Measurements from ENCODE around the gene NLRC4. TPM values are rescaled to one million over a fixed set of nuclear protein-coding genes. Genes with fewer than 3 reads are reported as not detected.

The NLRC4 gene
- total RNA-seq, 1 experiment from 2014 or later: not detected

DNA sequence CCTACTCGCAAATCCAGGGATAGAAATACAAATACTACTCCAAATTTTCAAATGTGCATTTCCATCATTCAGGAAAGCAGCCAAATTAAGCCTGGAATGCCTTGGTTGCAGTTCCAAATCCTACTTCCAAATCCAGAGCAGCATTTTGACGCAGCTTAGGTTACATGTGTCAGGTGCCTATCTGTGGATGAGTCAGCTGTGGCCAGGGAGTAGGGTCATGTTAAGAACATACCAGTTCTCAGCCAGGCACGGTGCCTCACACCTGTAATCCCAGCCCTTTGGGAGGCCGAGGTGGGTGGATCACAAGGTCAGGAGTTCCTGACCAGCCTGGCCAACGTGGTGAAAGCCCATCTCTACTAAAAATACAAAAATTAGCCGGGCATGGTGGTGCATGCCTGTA is 82.0 kb downstream of the NLRC4 start:
- no peaks in the 10 kb centered on the region for H3K9me3 ChIP-seq (ENCODE audit: control insufficient read depth, low read depth, low read length)
- H2BK120ac ChIP-seq (ENCODE audit: low read depth, low read length, poor library complexity, severe bottlenecking): no peak overlapping the region
- H3K23me2 ChIP-seq (ENCODE audit: insufficient read length, low read depth, low read length, poor library complexity, severe bottlenecking): no peaks in the 10 kb centered on the region
- H3K56ac ChIP-seq (ENCODE audit: insufficient read length, low read depth, low read length): no peak overlapping the region
- no peaks in the 10 kb centered on the region for H3K27me3 ChIP-seq (ENCODE audit: insufficient read depth, low read length)
- H3K23ac ChIP-seq (ENCODE audit: insufficient read length, low read depth, low read length): no peak overlapping the region
- H2BK12ac ChIP-seq (ENCODE audit: insufficient read length, low read depth, low read length): no peak overlapping the region
- no peak overlapping the region for H3K4ac ChIP-seq (ENCODE audit: low read depth, low read length)
- H4K20me1 ChIP-seq (ENCODE audit: control insufficient read depth, insufficient read depth, insufficient read length): no peaks in the 10 kb centered on the region
- Mint-ChIP-seq H3K4me1 (no peaks in the 10 kb centered on the region), H3K27ac (no peak overlapping the region), H3K36me3 (ENCODE audit: insufficient read depth in 1 of 3, low read depth in 3 of 3) (peaks cover 8 to 39% (median 27%) of the 10 kb centered on the region in 3 experiments; a peak in 6 of 7 replicates), H3K9me3 (no peaks in the 10 kb centered on the region), H3K4me3 (no peak overlapping the region), H3K27me3 (ENCODE audit: low read depth) (no peaks in the 10 kb centered on the region)
- H4K91ac ChIP-seq (ENCODE audit: insufficient read length, low read depth, low read length): no peak overlapping the region
- no peaks in the 10 kb centered on the region for H3K4me1 ChIP-seq (ENCODE audit: insufficient read depth, low read length)
- no peak overlapping the region for H3K9ac ChIP-seq (ENCODE audit: extremely low read depth, insufficient read length, low read length)
- no peak overlapping the region for H2BK5ac ChIP-seq (ENCODE audit: insufficient read length, low read length)
- no CpG with 5 or more reads among the region's 6 CpGs for WGBS (ENCODE audit: extremely low coverage, insufficient read length, low lambda C conversion rate)
- H2BK15ac ChIP-seq (ENCODE audit: low read depth, low read length): no peak overlapping the region
- no peaks in the 10 kb centered on the region for H3K79me2 ChIP-seq (ENCODE audit: insufficient read depth, low read length)
- DNase-seq: no peak
- H3K18ac ChIP-seq (ENCODE audit: insufficient read length, low read depth, low read length): no peak overlapping the region
- no peaks in the 10 kb centered on the region for H3K79me1 ChIP-seq (ENCODE audit: insufficient read depth, low read depth, low read length, poor library complexity, severe bottlenecking)
- no peak overlapping the region for H4K5ac ChIP-seq (ENCODE audit: insufficient read length, low read depth, low read length)
- no peak overlapping the region for H2AK5ac ChIP-seq (ENCODE audit: insufficient read length, low read length)
- H2BK20ac ChIP-seq (ENCODE audit: low read depth, low read length, poor library complexity, severe bottlenecking): no peak overlapping the region
- no peak overlapping the region for H2AFZ ChIP-seq (ENCODE audit: low read length)
- TF ChIP-seq, protein P1, sequence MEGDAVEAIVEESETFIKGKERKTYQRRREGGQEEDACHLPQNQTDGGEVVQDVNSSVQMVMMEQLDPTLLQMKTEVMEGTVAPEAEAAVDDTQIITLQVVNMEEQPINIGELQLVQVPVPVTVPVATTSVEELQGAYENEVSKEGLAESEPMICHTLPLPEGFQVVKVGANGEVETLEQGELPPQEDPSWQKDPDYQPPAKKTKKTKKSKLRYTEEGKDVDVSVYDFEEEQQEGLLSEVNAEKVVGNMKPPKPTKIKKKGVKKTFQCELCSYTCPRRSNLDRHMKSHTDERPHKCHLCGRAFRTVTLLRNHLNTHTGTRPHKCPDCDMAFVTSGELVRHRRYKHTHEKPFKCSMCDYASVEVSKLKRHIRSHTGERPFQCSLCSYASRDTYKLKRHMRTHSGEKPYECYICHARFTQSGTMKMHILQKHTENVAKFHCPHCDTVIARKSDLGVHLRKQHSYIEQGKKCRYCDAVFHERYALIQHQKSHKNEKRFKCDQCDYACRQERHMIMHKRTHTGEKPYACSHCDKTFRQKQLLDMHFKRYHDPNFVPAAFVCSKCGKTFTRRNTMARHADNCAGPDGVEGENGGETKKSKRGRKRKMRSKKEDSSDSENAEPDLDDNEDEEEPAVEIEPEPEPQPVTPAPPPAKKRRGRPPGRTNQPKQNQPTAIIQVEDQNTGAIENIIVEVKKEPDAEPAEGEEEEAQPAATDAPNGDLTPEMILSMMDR (conservative IDR thresholded peaks at IDR 0.05): no peak
- H3K4me2 ChIP-seq (ENCODE audit: insufficient read depth, insufficient read length, low read length): no peak overlapping the region
- no peak overlapping the region for H3K14ac ChIP-seq (ENCODE audit: insufficient read depth, low read length)
- H3T11ph ChIP-seq (ENCODE audit: low read length): no peak overlapping the region
- no peak overlapping the region for H4K8ac ChIP-seq (replicated peaks; ENCODE audit: insufficient read length, low read depth, low read length)
- H3K27ac ChIP-seq (ENCODE audit: insufficient read length, low read depth, low read length): no peak overlapping the region

Other genes starting within 250 kb of the NLRC4 start
- gene DPY30, start 225.1 kb downstream of the NLRC4 start, total RNA-seq (2021): 148 and 149 TPM in 2 replicates
- 30.8 and 32.8 TPM in 2 replicates for gene SPAST, start 201.3 kb downstream of the NLRC4 start, total RNA-seq (2021)
- 27.9 and 31.9 TPM in 2 replicates for gene SLC30A6, start 99.0 kb downstream of the NLRC4 start, total RNA-seq (2021)
- gene YIPF4, start 13.0 kb upstream of the NLRC4 start, total RNA-seq (2021): 26.2 and 26.3 TPM in 2 replicates
- 69.1 and 78.8 TPM in 2 replicates for gene BIRC6, start 92.1 kb upstream of the NLRC4 start, total RNA-seq (2021)

Data from H9 (cell line).